AG09309 (cell line): ENCODE data around the gene ACACB.

Source experiments
- DNase-seq: peaks from one replicate; pipeline ENCODE4 v3.0.0-alpha.2; 2010; ENCODE audit warnings: low read depth
- H3K4me3 ChIP-seq: 2 replicates; pipeline ENCODE4 v1.5.1; 2011; ENCODE audit warnings: mild to moderate bottlenecking, low read depth, low read length, moderate library complexity; ENCODE audit not compliant: control insufficient read depth
- TF ChIP-seq, protein P1 (sequence below): IDR thresholded peaks from 2 replicates; pipeline ENCODE4 v1.5.1; 2011; ENCODE audit warnings: mild to moderate bottlenecking, low read depth, low read length, inconsistent platforms; ENCODE audit not compliant: insufficient read depth, control insufficient read depth; ENCODE audit errors: missing control alignments

Gene ACACB

DNA sequence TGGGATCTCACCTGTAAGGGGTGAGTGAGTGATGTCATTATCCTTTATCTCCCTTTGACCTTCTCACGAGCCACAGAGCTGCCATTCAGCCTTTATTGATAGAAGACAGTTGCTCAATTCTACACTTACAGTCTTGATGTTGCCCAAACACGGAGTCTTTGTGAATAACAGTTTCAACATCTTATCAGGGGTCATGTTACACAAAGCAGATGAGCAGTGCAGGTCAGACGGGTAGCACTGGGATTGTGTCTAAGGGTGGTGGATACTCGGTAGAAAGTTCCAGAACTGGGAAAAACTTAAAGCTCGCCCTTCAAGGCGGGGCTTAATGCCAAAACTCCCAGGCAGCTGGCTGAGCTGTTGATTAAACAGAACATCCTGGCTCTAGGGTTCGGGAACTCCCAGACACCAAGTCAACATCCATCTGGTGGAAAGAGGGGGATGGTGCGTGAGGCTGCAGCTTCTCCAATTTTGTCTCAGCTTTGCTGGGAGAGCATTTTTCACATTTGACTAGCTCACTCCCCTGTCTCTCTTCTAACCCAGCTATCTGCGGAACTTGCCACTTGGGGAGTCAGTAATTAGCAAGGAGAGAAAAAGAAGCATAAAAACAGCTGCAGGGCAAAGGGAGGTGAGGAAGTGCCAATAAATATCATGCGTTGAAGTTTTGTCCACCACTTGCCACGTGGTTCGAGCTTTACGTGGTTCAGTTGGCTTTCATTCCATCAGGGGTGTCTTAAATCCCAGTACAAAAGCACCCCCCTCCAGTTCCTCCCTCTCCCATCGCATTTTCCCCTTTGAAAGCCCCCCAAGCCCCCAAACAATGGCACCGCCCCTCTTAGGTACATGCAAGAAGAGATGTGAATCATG is 161.7 kb downstream of the ACACB start:
- TF ChIP-seq, protein P1, sequence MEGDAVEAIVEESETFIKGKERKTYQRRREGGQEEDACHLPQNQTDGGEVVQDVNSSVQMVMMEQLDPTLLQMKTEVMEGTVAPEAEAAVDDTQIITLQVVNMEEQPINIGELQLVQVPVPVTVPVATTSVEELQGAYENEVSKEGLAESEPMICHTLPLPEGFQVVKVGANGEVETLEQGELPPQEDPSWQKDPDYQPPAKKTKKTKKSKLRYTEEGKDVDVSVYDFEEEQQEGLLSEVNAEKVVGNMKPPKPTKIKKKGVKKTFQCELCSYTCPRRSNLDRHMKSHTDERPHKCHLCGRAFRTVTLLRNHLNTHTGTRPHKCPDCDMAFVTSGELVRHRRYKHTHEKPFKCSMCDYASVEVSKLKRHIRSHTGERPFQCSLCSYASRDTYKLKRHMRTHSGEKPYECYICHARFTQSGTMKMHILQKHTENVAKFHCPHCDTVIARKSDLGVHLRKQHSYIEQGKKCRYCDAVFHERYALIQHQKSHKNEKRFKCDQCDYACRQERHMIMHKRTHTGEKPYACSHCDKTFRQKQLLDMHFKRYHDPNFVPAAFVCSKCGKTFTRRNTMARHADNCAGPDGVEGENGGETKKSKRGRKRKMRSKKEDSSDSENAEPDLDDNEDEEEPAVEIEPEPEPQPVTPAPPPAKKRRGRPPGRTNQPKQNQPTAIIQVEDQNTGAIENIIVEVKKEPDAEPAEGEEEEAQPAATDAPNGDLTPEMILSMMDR: no peak
- H3K4me3 ChIP-seq: no peak overlapping the region
- peak; percentile 10 for DNase-seq

DNA sequence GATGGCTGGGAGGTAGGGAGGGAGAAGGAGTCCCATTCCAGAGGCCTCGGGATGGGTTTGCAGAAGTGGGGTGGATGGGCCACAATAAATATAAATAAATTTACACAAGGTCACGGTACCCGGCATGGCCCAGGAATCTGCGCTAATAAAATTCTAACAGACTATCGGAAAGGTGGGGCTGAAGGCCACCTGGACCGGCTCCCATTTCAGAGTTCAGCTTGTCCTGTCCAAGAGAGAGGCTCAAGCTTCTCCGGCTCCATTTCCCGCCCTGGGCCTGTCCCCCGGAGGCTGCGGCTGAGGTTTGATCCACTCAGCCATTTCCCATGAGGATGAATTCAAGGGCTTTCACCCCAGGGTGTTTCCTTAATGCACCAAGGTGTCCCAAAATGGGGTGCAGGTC is 162.5 kb downstream of the ACACB start:
- H3K4me3 ChIP-seq: no peak overlapping the region
- TF ChIP-seq, protein P1: no peak

DNA sequence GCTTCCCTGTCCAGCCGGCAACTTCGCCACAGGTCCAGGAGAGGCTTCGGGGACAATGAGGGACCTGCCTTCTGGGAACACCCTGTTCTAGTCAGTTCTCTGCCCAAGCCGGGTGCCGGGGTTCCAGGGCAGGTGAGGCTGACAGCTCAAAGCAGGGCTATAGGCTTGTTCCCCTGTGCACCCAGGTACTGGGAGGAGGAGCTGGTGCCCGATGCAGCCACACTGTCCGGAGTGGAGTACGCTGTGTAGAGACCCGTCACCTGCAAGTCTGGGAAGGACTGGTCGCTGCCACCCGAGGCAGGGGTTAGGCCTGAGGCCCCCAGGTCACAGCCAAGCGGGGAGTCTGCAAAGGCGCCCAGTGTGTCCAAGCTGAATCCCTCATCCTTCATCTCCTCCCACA is 163.1 kb downstream of the ACACB start:
- TF ChIP-seq, protein P1: no peak
- no peak for DNase-seq

More for the DNA sequence above, 162.5 kb downstream of the ACACB start:
- no peak for DNase-seq

DNA sequence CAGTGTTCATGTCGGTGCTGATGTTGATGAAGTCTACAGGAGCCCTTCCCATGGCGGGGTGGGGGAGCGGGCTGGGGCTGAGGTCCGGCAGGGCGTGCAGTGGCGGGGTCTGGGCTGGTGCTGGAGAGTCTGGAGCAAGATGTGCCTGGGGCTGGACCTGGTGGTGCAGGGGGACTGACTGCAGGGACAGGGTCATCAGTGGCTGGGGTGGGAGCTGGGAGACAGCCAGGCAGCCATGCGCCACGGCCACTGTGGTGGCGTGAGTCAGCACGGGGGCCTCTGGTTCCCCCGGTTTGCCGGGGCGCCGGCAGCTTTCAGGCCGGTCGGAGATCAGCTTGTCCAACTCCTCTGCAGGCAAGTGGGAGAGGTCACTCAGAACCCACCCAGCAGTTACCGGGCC is 165.1 kb downstream of the ACACB start:
- TF ChIP-seq, protein P1: no peak
- no peak overlapping the region for H3K4me3 ChIP-seq
- DNase-seq: no peak

More for the DNA sequence above, 163.1 kb downstream of the ACACB start:
- H3K4me3 ChIP-seq: no peak overlapping the region

- TF ChIP-seq, protein P1: no peak
- DNase-seq: no peak
These were observed 168.0 kb downstream of the ACACB start for GRCh38 chr12:109284392-109284791.

DNA sequence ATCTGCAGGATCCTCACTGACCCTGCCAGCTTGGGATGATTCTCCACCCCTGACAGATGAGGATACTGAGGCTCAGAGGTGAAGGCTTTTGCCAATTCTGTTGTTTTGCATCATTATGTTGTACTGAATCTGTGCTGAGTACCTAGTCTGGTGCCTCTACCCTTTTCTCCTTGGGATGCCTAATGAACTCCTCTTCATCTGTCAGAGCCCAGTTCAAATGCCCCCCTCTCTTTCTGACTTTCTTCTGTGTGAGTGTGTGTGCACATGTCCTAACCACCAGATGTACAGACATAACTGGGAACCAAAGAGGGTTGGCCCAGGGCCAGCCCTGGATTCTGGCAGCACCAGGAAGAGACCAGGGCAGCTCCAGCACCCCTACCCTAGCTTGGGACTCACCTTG is 169.9 kb downstream of the ACACB start:
- TF ChIP-seq, protein P1: no peak
- no peak for DNase-seq
- no peak overlapping the region for H3K4me3 ChIP-seq

More at GRCh38 chr12:109284392-109284791, 168.0 kb downstream of the ACACB start:
- H3K4me3 ChIP-seq: no peak overlapping the region

DNA sequence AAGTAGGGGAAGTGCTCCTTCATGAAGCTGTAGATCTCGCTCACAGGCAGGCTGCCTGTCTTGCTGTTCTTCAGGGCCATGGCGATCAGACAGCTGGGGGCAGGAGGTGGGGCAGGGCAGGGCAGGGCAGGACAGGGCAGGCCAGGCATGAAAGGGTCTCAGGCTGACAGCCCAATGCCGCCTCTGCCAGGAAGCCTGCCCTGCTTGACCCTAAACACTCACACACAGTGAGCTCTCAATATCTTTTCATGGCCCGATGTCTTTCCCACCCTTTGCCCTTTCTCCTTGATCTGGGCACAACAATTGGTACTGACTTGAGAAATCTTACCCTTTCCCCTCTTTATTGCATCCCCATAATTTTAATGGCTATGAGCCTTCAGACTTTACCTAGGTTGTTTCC is 170.3 kb downstream of the ACACB start:
- TF ChIP-seq, protein P1: no peak
- no peak for DNase-seq
- H3K4me3 ChIP-seq: no peak overlapping the region
